DND-41 (cell line): ENCODE results near the gene CDC23.

Experiments used
- ATAC-seq: fragments of 200-7000 bp; cut with Tn5 transposase; 3 replicates; pipeline ENCODE4 v1.9.1; 2021; ENCODE audit warnings: low read depth; ENCODE audit not compliant: insufficient read depth
- DNase-seq: peaks from one replicate; pipeline ENCODE4 v3.0.0-alpha.2; 2020
- H2AFZ ChIP-seq: 2 replicates; pipeline ENCODE4 v1.6.0; 2012; ENCODE audit warnings: low read depth, low read length
- H3K27ac ChIP-seq: 2 replicates; pipeline ENCODE4 v1.5.1; 2012; ENCODE audit warnings: low read length, inconsistent platforms
- H3K27me3 ChIP-seq: fragments of 200-600 bp; sonication (generic); 2 replicates; pipeline ENCODE4 v1.6.0; 2012; ENCODE audit warnings: low read length, mild to moderate bottlenecking, inconsistent platforms; ENCODE audit not compliant: insufficient read depth, poor library complexity
- H3K36me3 ChIP-seq: 2 replicates; pipeline ENCODE4 v1.5.1; 2012; ENCODE audit warnings: low read length, inconsistent platforms; ENCODE audit not compliant: insufficient read depth
- H3K4me1 ChIP-seq: 2 replicates; pipeline ENCODE4 v1.5.1; 2012; ENCODE audit warnings: mild to moderate bottlenecking, low read length; ENCODE audit not compliant: insufficient read depth
- H3K4me2 ChIP-seq: 2 replicates; pipeline ENCODE4 v1.6.0; 2012; ENCODE audit warnings: mild to moderate bottlenecking, moderate library complexity, low read length, inconsistent platforms; ENCODE audit not compliant: insufficient read depth
- H3K4me3 ChIP-seq, 2 experiments: fragments of 200-600 bp in 1 of 2; shearing (Covaris generic) in 1 of 2; 2 replicates each; pipeline ENCODE4 v1.5.1; 2012 to 2016; ENCODE audit warnings: inconsistent platforms in 2 of 2, low read length in 2 of 2, mild to moderate bottlenecking in 2 of 2, low read depth in 1 of 2, moderate library complexity in 1 of 2
- H3K79me2 ChIP-seq: 2 replicates; pipeline ENCODE4 v1.6.0; 2012; ENCODE audit warnings: low read length, inconsistent platforms; ENCODE audit not compliant: insufficient read depth
- H3K9ac ChIP-seq: 2 replicates; pipeline ENCODE4 v1.6.0; 2012; ENCODE audit warnings: low read depth, mild to moderate bottlenecking, inconsistent platforms, low read length, moderate library complexity
- H3K9me3 ChIP-seq: 2 replicates; pipeline ENCODE4 v1.5.1; 2012; ENCODE audit warnings: low read length, moderate library complexity, mild to moderate bottlenecking, inconsistent platforms; ENCODE audit not compliant: insufficient read depth, severe bottlenecking
- H4K20me1 ChIP-seq: 2 replicates; pipeline ENCODE4 v1.6.0; 2012; ENCODE audit warnings: low read length; ENCODE audit not compliant: insufficient read depth
- CTCF ChIP-seq: IDR thresholded peaks from 2 replicates; pipeline ENCODE4 v1.5.1; 2012; ENCODE audit warnings: borderline replicate concordance, low read length, moderate library complexity, mild to moderate bottlenecking; ENCODE audit not compliant: poor library complexity, severe bottlenecking; ENCODE audit errors: extremely low read depth
- EZH2 ChIP-seq: IDR thresholded peaks from 3 replicates; pipeline ENCODE4 v1.6.1; 2012; ENCODE audit warnings: borderline replicate concordance, low read depth, mild to moderate bottlenecking, moderate library complexity, low read length, inconsistent platforms; ENCODE audit not compliant: severe bottlenecking

Gene CDC23

GRCh38 chr5:138233280-138233679 is 20.2 kb upstream of the CDC23 start:
- Histone ChIP-seq H3K9ac (no peak overlapping the region), H3K27ac (no peak overlapping the region), H3K9me3 (no peaks in the 10 kb centered on the region), H3K4me2 (no peak overlapping the region), H3K36me3 (no peaks in the 10 kb centered on the region), H4K20me1 (no peaks in the 10 kb centered on the region), H3K27me3 (no peaks in the 10 kb centered on the region), H3K4me1 (peaks cover 8% of the 10 kb centered on the region), H3K79me2 (no peaks in the 10 kb centered on the region), H2AFZ (no peak overlapping the region), H3K4me3 (no peak overlapping the region)
- TF ChIP-seq EZH2 (no peak), CTCF (no peak)
- no peak for ATAC-seq
- no peak for DNase-seq

DNA sequence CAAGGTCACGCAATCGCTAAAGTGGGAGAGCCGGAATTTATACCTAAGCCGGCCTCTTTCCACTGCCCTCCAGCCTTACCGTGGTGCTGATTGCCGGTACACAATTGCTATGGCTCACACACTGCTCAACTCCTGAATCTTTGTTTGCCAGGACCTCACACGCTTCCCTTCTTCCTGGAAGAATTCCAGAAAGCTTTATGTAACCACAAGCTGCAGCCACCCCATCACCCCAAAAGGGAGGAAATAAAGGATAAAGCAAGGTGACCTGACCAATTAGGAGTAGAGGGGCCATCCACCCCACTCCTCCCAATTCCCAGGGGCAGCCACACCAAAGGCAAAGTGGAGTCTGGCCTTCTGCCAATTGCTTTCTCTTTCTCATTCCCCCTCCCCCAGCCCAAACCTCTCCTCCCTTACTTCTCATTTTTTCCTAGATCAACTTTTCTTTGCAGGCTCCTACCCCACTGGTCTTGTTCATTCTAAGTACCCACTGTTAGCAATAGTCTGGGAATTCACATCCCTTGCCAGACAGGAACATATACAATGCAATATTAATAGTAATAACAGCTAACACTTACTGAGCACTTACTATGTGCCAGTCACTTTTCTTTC is 18.0 kb upstream of the CDC23 start:
- Histone ChIP-seq H3K4me1 (peaks cover 8% of the 10 kb centered on the region), H2AFZ (no peak overlapping the region), H3K79me2 (no peaks in the 10 kb centered on the region), H3K4me2 (no peak overlapping the region), H4K20me1 (no peaks in the 10 kb centered on the region), H3K36me3 (no peaks in the 10 kb centered on the region), H3K9ac (no peak overlapping the region), H3K4me3 (no peak overlapping the region), H3K9me3 (peaks cover 6% of the 10 kb centered on the region), H3K27ac (no peak overlapping the region), H3K27me3 (no peaks in the 10 kb centered on the region)
- ATAC-seq (peak; percentile 58; the same call in 2 of the 3 replicates), DNase-seq (peak; percentile 47)
- TF ChIP-seq CTCF (no peak), EZH2 (no peak)

DNA sequence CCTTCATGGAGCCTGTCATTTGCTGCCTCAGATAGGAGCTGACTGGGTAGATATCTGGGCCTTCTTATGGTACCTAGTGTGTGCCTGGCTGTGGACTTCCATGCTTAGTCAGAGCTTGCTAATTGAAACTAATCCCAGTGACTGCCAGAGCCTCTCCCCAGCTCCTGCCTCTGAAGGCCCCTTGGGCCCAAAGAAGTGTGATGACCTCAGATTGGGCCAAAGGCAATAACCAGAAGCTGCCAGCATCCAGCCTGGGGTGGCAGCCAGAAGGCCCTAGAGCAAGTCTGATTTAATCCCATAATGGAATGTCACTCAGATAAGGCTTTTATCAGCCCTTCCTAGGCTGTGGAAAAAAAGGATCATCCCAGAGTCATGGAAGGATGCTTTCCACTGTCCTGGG is 17.1 kb upstream of the CDC23 start:
- ATAC-seq: no peak
- TF ChIP-seq CTCF (no peak), EZH2 (no peak)
- Histone ChIP-seq H3K4me3 (no peak overlapping the region), H4K20me1 (no peaks in the 10 kb centered on the region), H2AFZ (no peak overlapping the region), H3K36me3 (no peaks in the 10 kb centered on the region), H3K79me2 (no peaks in the 10 kb centered on the region), H3K27me3 (no peaks in the 10 kb centered on the region), H3K9ac (no peak overlapping the region), H3K4me2 (no peak overlapping the region), H3K9me3 (peaks cover 10% of the 10 kb centered on the region), H3K4me1 (peaks cover 8% of the 10 kb centered on the region), H3K27ac (no peak overlapping the region)
- no peak for DNase-seq

DNA sequence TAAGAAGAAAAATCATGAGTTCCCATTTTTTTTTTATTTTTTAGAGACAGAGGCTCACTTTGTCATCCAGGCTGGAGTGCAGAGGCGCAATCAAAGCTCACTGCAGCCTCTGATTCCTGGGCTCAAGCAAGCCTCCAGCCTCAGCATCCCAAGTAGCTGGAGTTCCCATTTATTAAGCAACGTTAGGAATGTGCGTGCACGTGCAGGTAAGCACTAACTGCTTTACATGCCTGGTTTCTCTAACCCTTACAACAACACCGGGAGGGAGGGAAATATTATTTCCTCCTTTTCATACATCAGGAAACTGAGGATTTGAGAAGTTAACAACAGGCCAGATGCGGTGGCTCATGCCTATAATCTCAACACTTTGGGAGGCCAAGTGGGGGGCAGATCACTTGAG is 16.3 kb upstream of the CDC23 start:
- no peak overlapping the region for H3K4me2 ChIP-seq

More for the DNA sequence above, 16.3 kb upstream of the CDC23 start:
- Histone ChIP-seq H3K4me1 (peaks cover 8% of the 10 kb centered on the region), H3K4me3 (no peak overlapping the region), H3K27me3 (no peaks in the 10 kb centered on the region), H3K9ac (no peak overlapping the region), H2AFZ (no peak overlapping the region), H3K9me3 (peaks cover 10% of the 10 kb centered on the region), H3K27ac (no peak overlapping the region), H4K20me1 (no peaks in the 10 kb centered on the region), H3K79me2 (no peaks in the 10 kb centered on the region), H3K36me3 (no peaks in the 10 kb centered on the region)
- DNase-seq (no peak), ATAC-seq (no peak)
- TF ChIP-seq CTCF (no peak), EZH2 (no peak)
